C4-2B (cell line): ENCODE measurements around the gene AKAP7.

Experiments
- ZFX ChIP-seq: fragments of 450-650 bp; IDR thresholded peaks from 2 replicates; pipeline ENCODE4 v1.6.1; 2017
- TF ChIP-seq, protein P1 (sequence below): fragments of 450-650 bp; conservative IDR thresholded peaks from 2 replicates; pipeline ENCODE4 v1.5.1; 2017; ENCODE audit warnings: mild to moderate bottlenecking

DNA sequence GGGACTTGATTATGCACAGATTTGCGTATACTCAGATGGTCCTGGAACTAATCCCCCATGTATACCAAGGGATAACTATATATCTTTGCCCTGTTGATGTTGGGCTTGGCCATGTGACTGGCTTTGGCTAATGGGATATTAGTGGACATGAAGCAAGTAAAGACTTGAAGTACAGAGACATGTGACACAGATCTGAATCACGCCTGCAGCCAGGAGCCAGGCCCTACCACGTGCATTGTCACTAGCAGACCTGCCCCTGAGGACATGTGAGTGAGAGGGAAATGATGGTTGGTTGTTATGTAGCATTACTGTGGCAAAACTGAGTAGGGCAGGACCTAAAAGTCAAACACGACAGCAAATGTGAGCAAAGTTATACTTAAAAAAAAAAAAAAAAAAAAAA is 155.7 kb downstream of the AKAP7 start:
- TF ChIP-seq, protein P1, sequence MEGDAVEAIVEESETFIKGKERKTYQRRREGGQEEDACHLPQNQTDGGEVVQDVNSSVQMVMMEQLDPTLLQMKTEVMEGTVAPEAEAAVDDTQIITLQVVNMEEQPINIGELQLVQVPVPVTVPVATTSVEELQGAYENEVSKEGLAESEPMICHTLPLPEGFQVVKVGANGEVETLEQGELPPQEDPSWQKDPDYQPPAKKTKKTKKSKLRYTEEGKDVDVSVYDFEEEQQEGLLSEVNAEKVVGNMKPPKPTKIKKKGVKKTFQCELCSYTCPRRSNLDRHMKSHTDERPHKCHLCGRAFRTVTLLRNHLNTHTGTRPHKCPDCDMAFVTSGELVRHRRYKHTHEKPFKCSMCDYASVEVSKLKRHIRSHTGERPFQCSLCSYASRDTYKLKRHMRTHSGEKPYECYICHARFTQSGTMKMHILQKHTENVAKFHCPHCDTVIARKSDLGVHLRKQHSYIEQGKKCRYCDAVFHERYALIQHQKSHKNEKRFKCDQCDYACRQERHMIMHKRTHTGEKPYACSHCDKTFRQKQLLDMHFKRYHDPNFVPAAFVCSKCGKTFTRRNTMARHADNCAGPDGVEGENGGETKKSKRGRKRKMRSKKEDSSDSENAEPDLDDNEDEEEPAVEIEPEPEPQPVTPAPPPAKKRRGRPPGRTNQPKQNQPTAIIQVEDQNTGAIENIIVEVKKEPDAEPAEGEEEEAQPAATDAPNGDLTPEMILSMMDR, result no peak
- no peak for TF ChIP-seq ZFX
